ENCODE results near the gene GP9.

- TF ChIP-seq CTCF (IDR thresholded peaks at IDR 0.05) (no peak), ZFX (IDR thresholded peaks at IDR 0.05; ENCODE audit: borderline replicate concordance) (no peak)
These were observed 20.6 kb upstream of the GP9 start for GRCh38 chr3:129040039-129040336.

Data from 22Rv1 (cell line).